ENCODE results near the gene EXOC4. TPM values are rescaled to one million over a fixed set of nuclear protein-coding genes. Genes with fewer than 3 reads are reported as not detected.

The EXOC4 gene
- polyA plus RNA-seq, 2 donors: 11.1 to 19.0 TPM

DNA sequence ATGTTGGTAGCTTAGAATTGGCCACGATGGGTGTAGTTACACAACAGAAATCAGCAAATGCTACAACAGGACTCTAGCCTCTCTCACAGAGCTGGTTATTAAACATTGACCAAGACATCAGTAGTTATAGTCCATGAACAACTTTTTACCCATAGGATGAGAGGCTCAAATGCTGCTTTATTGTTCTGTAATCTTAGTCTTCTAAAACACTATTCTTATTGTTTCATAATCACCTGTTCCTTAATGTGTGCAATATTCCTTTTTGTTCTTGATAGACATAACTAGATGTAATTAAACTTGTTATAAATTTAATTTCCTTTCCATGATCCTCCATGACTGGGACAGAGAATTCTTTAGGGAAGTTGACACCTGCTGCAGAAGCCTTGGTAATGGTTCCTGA, 356.9 kb downstream of the EXOC4 start:
- Histone ChIP-seq H3K9me3 (ENCODE audit: control insufficient read depth in 2 of 2, insufficient read depth in 1 of 2, low read depth in 1 of 2, low read length in 1 of 2) (no peaks in the 10 kb centered on the region), H3K36me3 (ENCODE audit: control insufficient read depth in 2 of 2, insufficient read depth in 2 of 2, low read length in 1 of 2) (no peaks in the 10 kb centered on the region), H3K27ac (ENCODE audit: low read depth in 2 of 2, low read length in 1 of 2) (no peak overlapping the region), H3K4me1 (ENCODE audit: control insufficient read depth in 2 of 2, insufficient read depth in 2 of 2, low read length in 1 of 2) (no peaks in the 10 kb centered on the region), H3K4me3 (ENCODE audit: low read depth in 1 of 2, low read length in 2 of 2) (no peak overlapping the region), H3K27me3 (ENCODE audit: control insufficient read depth in 1 of 2, insufficient read depth in 2 of 2, low read length in 2 of 2) (no peaks in the 10 kb centered on the region)
- WGBS, 2 donors: 89 to 92% methylated on average over 1 of the region's 1 CpG

DNA sequence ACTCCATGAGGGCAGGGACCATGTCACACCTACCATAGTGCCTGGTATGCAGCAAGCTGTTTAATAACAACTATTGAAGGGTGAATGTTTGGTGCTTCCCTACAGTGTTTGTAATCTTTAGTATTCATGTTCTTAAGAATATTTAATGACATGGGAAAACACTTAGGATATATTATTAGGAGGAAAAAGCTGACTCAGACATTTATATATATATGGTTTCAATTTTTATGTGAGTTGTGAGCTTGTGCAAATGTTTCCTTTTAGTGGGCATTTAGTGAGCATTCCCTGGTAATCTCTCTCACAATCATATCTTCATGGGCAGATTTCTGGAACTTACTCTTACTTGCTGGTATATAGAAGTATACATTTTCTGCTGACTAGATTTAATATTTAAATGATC, 359.1 kb downstream of the EXOC4 start:
- Histone ChIP-seq H3K27ac (ENCODE audit: low read depth in 2 of 2, low read length in 1 of 2) (no peak overlapping the region), H3K4me1 (ENCODE audit: control insufficient read depth in 2 of 2, insufficient read depth in 2 of 2, low read length in 1 of 2) (no peaks in the 10 kb centered on the region), H3K9me3 (ENCODE audit: control insufficient read depth in 2 of 2, insufficient read depth in 1 of 2, low read depth in 1 of 2, low read length in 1 of 2) (no peaks in the 10 kb centered on the region), H3K4me3 (ENCODE audit: low read depth in 1 of 2, low read length in 2 of 2) (no peak overlapping the region), H3K27me3 (ENCODE audit: control insufficient read depth in 1 of 2, insufficient read depth in 2 of 2, low read length in 2 of 2) (no peaks in the 10 kb centered on the region), H3K36me3 (ENCODE audit: control insufficient read depth in 2 of 2, insufficient read depth in 2 of 2, low read length in 1 of 2) (no peaks in the 10 kb centered on the region)

DNA sequence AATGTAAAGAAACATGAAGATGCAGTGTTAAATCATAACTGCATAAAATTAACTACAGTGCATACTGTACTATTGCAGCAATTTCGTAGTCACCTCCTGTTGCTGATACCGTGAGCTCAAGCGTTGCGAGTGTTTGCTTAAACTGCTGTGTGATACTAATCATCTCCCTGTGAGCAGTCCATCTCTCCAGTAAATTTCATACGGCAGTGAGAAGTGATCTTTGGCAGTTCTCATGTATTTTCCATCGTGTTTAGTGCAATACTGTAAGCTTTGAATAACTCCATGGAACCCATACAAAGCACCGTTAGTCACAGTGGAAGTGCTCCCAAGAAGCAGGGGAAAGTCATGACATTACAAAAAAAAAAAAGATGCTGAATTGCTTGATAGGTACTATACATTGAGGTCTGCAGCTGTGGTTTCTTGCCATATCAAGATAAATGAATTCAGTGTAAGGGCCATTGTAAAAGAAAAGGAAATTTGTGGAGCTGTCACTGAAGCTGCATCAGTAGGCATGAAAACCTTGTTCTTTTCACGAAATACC, 360.4 kb downstream of the EXOC4 start:
- Histone ChIP-seq H3K27me3 (ENCODE audit: control insufficient read depth in 1 of 2, insufficient read depth in 2 of 2, low read length in 2 of 2) (no peaks in the 10 kb centered on the region), H3K36me3 (ENCODE audit: control insufficient read depth in 2 of 2, insufficient read depth in 2 of 2, low read length in 1 of 2) (no peaks in the 10 kb centered on the region), H3K4me1 (ENCODE audit: control insufficient read depth in 2 of 2, insufficient read depth in 2 of 2, low read length in 1 of 2) (no peaks in the 10 kb centered on the region), H3K4me3 (ENCODE audit: low read depth in 1 of 2, low read length in 2 of 2) (no peak overlapping the region), H3K27ac (ENCODE audit: low read depth in 2 of 2, low read length in 1 of 2) (no peak overlapping the region), H3K9me3 (ENCODE audit: control insufficient read depth in 2 of 2, insufficient read depth in 1 of 2, low read depth in 1 of 2, low read length in 1 of 2) (no peaks in the 10 kb centered on the region)
- WGBS, 2 donors: 94% methylated on average over 8 of the region's 8 CpGs

- H3K9me3 ChIP-seq (ENCODE audit: control insufficient read depth in 2 of 2, insufficient read depth in 1 of 2, low read depth in 1 of 2, low read length in 1 of 2): no peaks in the 10 kb centered on the region
- H3K27ac ChIP-seq (ENCODE audit: low read depth in 2 of 2, low read length in 1 of 2): no peak overlapping the region
- no peaks in the 10 kb centered on the region for H3K27me3 ChIP-seq (ENCODE audit: control insufficient read depth in 1 of 2, insufficient read depth in 2 of 2, low read length in 2 of 2)
- no peak overlapping the region for H3K4me3 ChIP-seq (ENCODE audit: low read depth in 1 of 2, low read length in 2 of 2)
- no peaks in the 10 kb centered on the region for H3K36me3 ChIP-seq (ENCODE audit: control insufficient read depth in 2 of 2, insufficient read depth in 2 of 2, low read length in 1 of 2)
- WGBS, 2 donors: 97 to 98% methylated on average over 2 of the region's 2 CpGs
- no peaks in the 10 kb centered on the region for H3K4me1 ChIP-seq (ENCODE audit: control insufficient read depth in 2 of 2, insufficient read depth in 2 of 2, low read length in 1 of 2)
These were observed 361.4 kb downstream of the EXOC4 start for GRCh38 chr7:133614251-133614650.

DNA sequence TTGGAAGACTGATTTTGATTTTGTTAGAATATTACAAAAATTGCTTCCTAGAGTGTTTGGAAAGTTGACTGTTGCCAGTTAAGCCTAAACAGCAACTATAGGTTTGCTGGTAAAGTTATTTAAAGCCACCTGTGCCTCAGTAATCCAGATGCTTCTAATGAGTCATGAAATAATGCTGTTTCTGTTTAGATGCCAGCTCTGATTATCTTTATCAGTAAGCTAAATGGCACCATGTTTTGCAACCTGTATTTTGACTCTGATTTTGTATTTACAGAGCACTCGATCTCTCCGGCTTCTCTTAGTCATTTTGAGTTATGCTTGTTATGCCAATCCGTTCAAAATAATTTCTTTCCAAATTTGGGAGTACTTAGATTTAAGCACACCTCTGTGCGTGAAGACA, 366.1 kb downstream of the EXOC4 start:
- Histone ChIP-seq H3K4me3 (ENCODE audit: low read depth in 1 of 2, low read length in 2 of 2) (no peak overlapping the region), H3K36me3 (ENCODE audit: control insufficient read depth in 2 of 2, insufficient read depth in 2 of 2, low read length in 1 of 2) (no peaks in the 10 kb centered on the region), H3K27ac (ENCODE audit: low read depth in 2 of 2, low read length in 1 of 2) (no peak overlapping the region), H3K4me1 (ENCODE audit: control insufficient read depth in 2 of 2, insufficient read depth in 2 of 2, low read length in 1 of 2) (no peaks in the 10 kb centered on the region), H3K27me3 (ENCODE audit: control insufficient read depth in 1 of 2, insufficient read depth in 2 of 2, low read length in 2 of 2) (no peaks in the 10 kb centered on the region), H3K9me3 (ENCODE audit: control insufficient read depth in 2 of 2, insufficient read depth in 1 of 2, low read depth in 1 of 2, low read length in 1 of 2) (no peaks in the 10 kb centered on the region)
- 89 to 90% methylated on average over 4 of the region's 4 CpGs for WGBS, 2 donors

DNA sequence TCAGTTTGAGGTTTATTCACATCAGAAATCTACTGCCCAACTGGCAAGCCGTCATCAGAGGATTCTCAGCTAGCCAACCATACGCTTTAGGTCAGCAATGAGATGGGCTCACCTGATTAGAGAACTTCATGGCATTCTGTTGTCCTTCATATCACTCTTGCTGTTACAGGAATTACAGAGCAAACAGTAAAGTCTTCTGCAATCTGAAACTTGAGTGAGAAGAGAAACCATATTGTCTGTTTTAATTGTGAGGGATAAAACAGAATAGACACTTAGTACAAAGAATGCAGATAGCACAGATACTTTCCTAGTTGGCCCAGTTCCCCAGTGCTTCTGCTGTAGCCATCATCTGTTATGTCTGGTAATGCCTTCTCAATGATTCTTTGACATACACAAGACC, 366.6 kb downstream of the EXOC4 start:
- Histone ChIP-seq H3K4me3 (ENCODE audit: low read depth in 1 of 2, low read length in 2 of 2) (no peak overlapping the region), H3K4me1 (ENCODE audit: control insufficient read depth in 2 of 2, insufficient read depth in 2 of 2, low read length in 1 of 2) (no peaks in the 10 kb centered on the region), H3K9me3 (ENCODE audit: control insufficient read depth in 2 of 2, insufficient read depth in 1 of 2, low read depth in 1 of 2, low read length in 1 of 2) (no peaks in the 10 kb centered on the region), H3K36me3 (ENCODE audit: control insufficient read depth in 2 of 2, insufficient read depth in 2 of 2, low read length in 1 of 2) (no peaks in the 10 kb centered on the region), H3K27ac (ENCODE audit: low read depth in 2 of 2, low read length in 1 of 2) (no peak overlapping the region), H3K27me3 (ENCODE audit: control insufficient read depth in 1 of 2, insufficient read depth in 2 of 2, low read length in 2 of 2) (no peaks in the 10 kb centered on the region)
- 95 to 97% methylated on average over 2 of the region's 2 CpGs for WGBS, 2 donors

DNA sequence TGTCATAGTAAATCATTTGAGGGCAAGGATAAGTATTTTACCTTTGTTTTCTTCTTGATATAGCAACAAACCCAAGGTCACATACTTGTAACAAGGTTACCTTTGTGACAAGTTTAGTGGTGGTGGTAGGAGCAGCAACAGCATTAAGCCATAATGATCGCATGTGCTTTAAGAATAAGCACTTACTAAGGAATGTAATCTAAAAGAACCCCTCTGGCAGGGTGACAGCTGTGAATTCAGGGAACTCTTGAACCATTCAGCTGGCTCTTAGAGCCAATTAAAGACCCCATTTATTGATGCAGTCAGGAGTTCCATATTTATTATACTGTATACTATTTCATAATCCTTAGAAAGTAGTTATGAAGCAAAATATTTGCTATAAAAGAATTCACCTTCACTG, 370.8 kb downstream of the EXOC4 start:
- Histone ChIP-seq H3K4me1 (ENCODE audit: control insufficient read depth in 2 of 2, insufficient read depth in 2 of 2, low read length in 1 of 2) (no peaks in the 10 kb centered on the region), H3K9me3 (ENCODE audit: control insufficient read depth in 2 of 2, insufficient read depth in 1 of 2, low read depth in 1 of 2, low read length in 1 of 2) (no peaks in the 10 kb centered on the region), H3K36me3 (ENCODE audit: control insufficient read depth in 2 of 2, insufficient read depth in 2 of 2, low read length in 1 of 2) (no peaks in the 10 kb centered on the region), H3K4me3 (ENCODE audit: low read depth in 1 of 2, low read length in 2 of 2) (no peak overlapping the region), H3K27ac (ENCODE audit: low read depth in 2 of 2, low read length in 1 of 2) (no peak overlapping the region), H3K27me3 (ENCODE audit: control insufficient read depth in 1 of 2, insufficient read depth in 2 of 2, low read length in 2 of 2) (no peaks in the 10 kb centered on the region)
- WGBS, 2 donors: 94 to 97% methylated on average over 1 of the region's 1 CpG

DNA sequence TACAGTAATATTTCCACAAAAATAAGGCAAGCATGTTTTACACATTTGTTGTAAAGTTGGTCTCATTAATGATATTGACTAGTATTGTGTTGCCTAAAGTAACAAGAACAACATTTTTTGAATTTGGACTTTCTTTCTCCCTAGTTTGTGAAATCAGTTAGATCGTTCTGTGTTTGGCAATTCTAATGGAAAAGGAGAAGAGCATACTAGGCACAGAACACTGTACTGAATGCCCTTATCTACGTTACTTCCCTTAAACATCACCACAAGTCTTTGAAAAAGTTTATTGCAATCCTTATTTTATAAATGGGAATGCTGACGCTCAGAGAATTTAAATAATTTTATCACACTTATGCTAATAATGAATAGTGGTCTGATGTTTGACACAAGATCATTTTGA, 372.2 kb downstream of the EXOC4 start:
- H3K27ac ChIP-seq (ENCODE audit: low read depth in 2 of 2, low read length in 1 of 2): no peak overlapping the region
- H3K4me1 ChIP-seq (ENCODE audit: control insufficient read depth in 2 of 2, insufficient read depth in 2 of 2, low read length in 1 of 2): no peaks in the 10 kb centered on the region
- H3K36me3 ChIP-seq (ENCODE audit: control insufficient read depth in 2 of 2, insufficient read depth in 2 of 2, low read length in 1 of 2): no peaks in the 10 kb centered on the region
- H3K27me3 ChIP-seq (ENCODE audit: control insufficient read depth in 1 of 2, insufficient read depth in 2 of 2, low read length in 2 of 2): no peaks in the 10 kb centered on the region
- WGBS, 2 donors: 91 to 95% methylated on average over 3 of the region's 3 CpGs
- no peaks in the 10 kb centered on the region for H3K9me3 ChIP-seq (ENCODE audit: control insufficient read depth in 2 of 2, insufficient read depth in 1 of 2, low read depth in 1 of 2, low read length in 1 of 2)
- H3K4me3 ChIP-seq (ENCODE audit: low read depth in 1 of 2, low read length in 2 of 2): no peak overlapping the region

DNA sequence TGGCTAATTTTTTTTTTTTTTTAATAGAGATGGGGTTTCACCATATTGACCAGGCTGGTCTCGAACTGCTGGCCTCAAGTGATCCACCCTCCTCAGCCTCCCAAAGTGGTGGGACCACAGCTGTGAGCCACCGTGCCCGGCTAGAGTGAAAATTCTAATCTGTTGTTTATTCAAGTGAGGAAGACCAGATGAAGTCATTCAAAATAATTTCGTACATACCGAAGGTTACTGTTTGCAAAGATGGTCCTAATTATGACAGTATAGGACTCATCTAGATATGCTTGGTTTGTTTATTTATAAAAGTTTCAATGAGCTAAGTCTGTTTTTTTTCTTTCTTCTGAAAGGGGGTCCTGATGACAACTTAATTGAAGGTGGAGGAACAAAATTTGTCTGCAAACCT, 376.8 kb downstream of the EXOC4 start:
- Histone ChIP-seq H3K27ac (ENCODE audit: low read depth in 2 of 2, low read length in 1 of 2) (no peak overlapping the region), H3K27me3 (ENCODE audit: control insufficient read depth in 1 of 2, insufficient read depth in 2 of 2, low read length in 2 of 2) (no peaks in the 10 kb centered on the region), H3K4me3 (ENCODE audit: low read depth in 1 of 2, low read length in 2 of 2) (no peak overlapping the region), H3K9me3 (ENCODE audit: control insufficient read depth in 2 of 2, insufficient read depth in 1 of 2, low read depth in 1 of 2, low read length in 1 of 2) (no peaks in the 10 kb centered on the region), H3K4me1 (ENCODE audit: control insufficient read depth in 2 of 2, insufficient read depth in 2 of 2, low read length in 1 of 2) (no peaks in the 10 kb centered on the region), H3K36me3 (ENCODE audit: control insufficient read depth in 2 of 2, insufficient read depth in 2 of 2, low read length in 1 of 2) (no peaks in the 10 kb centered on the region)
- 70 to 72% methylated on average over 5 of the region's 5 CpGs for WGBS, 2 donors

DNA sequence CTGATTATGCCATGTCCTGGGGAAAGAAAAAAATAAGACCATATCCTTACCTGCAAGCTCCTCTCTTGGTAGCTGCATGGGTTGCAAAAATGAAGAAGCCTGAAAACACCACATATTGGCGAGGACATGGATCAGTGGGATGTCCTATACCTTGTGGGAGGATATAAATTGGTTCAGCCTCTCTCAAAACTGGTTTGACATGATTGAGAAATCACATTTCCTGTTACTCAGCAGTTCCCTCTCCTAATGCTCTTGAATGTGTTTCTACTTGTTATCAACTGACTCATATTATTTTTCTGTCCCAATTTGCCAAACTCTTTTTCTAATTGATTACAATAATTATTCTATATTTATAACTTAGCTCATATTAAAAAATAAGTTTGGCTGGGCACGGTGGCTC, 380.2 kb downstream of the EXOC4 start:
- H3K9me3 ChIP-seq (ENCODE audit: control insufficient read depth in 2 of 2, insufficient read depth in 1 of 2, low read depth in 1 of 2, low read length in 1 of 2): no peaks in the 10 kb centered on the region
- no peaks in the 10 kb centered on the region for H3K27me3 ChIP-seq (ENCODE audit: control insufficient read depth in 1 of 2, insufficient read depth in 2 of 2, low read length in 2 of 2)
- WGBS, 2 donors: 24 to 30% methylated on average over 2 of the region's 2 CpGs
- H3K27ac ChIP-seq (ENCODE audit: low read depth in 2 of 2, low read length in 1 of 2): peak overlapping the region in 1 of 2 donors; percentile 40
- no peaks in the 10 kb centered on the region for H3K4me1 ChIP-seq (ENCODE audit: control insufficient read depth in 2 of 2, insufficient read depth in 2 of 2, low read length in 1 of 2)
- H3K36me3 ChIP-seq (ENCODE audit: control insufficient read depth in 2 of 2, insufficient read depth in 2 of 2, low read length in 1 of 2): no peaks in the 10 kb centered on the region
- peak overlapping the region in 1 of 2 donors; percentile 22 for H3K4me3 ChIP-seq (ENCODE audit: low read depth in 1 of 2, low read length in 2 of 2)
